Spleen (tissue), 7 donors: Measurements from ENCODE around the gene SGIP1.

Experiments
- CTCF ChIP-seq, 11 experiments: fragments of 200-600 bp in 7 of 11; fragments of 450-650 bp in 4 of 11; sonication (generic) in 4 of 11; IDR thresholded peaks in 8 of 11; conservative IDR thresholded peaks in 3 of 11; 1 replicate in 7 of 11; 2 replicates in 4 of 11; pipeline versions ENCODE4 v1.4.0 to v1.8.0; 2016 to 2021; ENCODE audit warnings: antibody characterized with exemption in 11 of 11, inconsistent platforms in 4 of 11, mild to moderate bottlenecking in 1 of 11
- POLR2AphosphoS5 ChIP-seq, 3 donors: sonication (generic); formaldehyde crosslinking; IDR thresholded peaks; one replicate each; pipeline ENCODE4 v1.5.1; 2017; ENCODE audit warnings: antibody characterized with exemption in 3 of 3
- donor health status: DM: no; HTN: no; CAD: no; lungs with moderate emphysema.
- donor health status: DM: no; HTN: no; CAD: no.
- donor health status: DM: no; HTN: no; CAD: no.

DNA sequence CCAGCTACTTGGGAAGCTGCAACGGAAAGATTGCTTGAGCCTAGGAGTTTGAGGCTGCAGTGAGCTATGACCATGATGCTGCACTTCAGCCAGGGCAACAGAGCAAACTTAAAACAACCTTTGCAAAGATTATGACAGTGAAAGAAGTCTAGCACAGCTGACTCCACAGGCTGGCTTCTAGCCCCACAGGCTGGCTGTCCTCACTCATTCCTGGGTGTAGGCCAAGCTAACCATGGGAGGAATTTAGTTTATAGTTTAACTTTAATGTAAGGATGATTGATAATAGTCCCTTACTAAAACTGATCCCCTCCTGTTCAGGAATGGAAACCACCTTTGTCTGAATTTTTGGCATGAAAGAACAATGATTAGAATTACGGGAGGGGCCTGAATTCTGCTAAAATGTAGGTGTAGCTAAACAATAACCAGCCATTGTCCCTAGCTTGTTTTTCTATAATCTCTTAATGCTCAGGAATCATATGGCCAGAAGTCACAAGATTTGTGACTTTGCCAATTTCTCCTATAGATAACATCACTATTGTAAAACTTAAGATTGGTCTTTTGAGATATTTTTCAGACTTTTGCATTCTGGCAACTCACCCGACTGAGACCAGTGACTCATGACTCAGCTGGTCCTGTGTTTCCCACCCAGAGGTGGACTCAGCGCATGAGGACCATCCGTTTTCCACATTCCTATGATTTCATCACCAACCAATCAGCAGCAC lies 28.1 kb upstream of the SGIP1 start:
- no peak for TF ChIP-seq POLR2AphosphoS5 (IDR thresholded peaks at IDR 0.05)
- TF ChIP-seq CTCF (IDR thresholded peaks at IDR 0.05 in 8 of 11, conservative IDR thresholded peaks at IDR 0.05 in 3 of 11) = no peak
